HEK293T (cell line): ENCODE data around the gene NDNF.

Experiments used
- CTCF ChIA-PET: fragments of 350-600 bp; formaldehyde crosslinking; extraction: SDS; loops from one replicate; lab custom pipeline; 2021; ENCODE audit warnings: antibody characterized with exemption, inconsistent platforms; lab: Yijun Ruan, JAX
- POLR2A ChIA-PET: fragments of 350-600 bp; formaldehyde crosslinking; extraction: SDS; loops from one replicate; lab custom pipeline; 2020; ENCODE audit warnings: antibody characterized with exemption, inconsistent platforms; lab: Yijun Ruan, JAX
- DNase-seq: peaks from one replicate; pipeline ENCODE4 v3.0.0; 2012; ENCODE audit warnings: mixed read lengths; ENCODE audit errors: extremely low spot score
- ARNT ChIP-seq: fragments of 450-650 bp; IDR thresholded peaks from 2 replicates; pipeline ENCODE4 v1.6.1; 2017; ENCODE audit warnings: mild to moderate bottlenecking
- BHLHE40 ChIP-seq: fragments of 450-650 bp; IDR thresholded peaks from 2 replicates; pipeline ENCODE4 v1.6.1; 2016; ENCODE audit warnings: mild to moderate bottlenecking, moderate library complexity, borderline replicate concordance
- CTBP1 ChIP-seq: fragments of 450-650 bp; IDR thresholded peaks from 2 replicates; pipeline ENCODE4 v1.6.1; 2016; ENCODE audit warnings: borderline replicate concordance
- ELF4 ChIP-seq: fragments of 450-650 bp; IDR thresholded peaks from 2 replicates; pipeline ENCODE4 v1.6.1; 2017; ENCODE audit warnings: antibody characterized with exemption
- FOXA1 ChIP-seq: fragments of 450-650 bp; IDR thresholded peaks from 2 replicates; pipeline ENCODE4 v1.6.1; 2016; ENCODE audit warnings: mild to moderate bottlenecking
- FOXK2 ChIP-seq: fragments of 450-650 bp; IDR thresholded peaks from 2 replicates; pipeline ENCODE4 v1.6.1; 2016; ENCODE audit warnings: mild to moderate bottlenecking
- FOXM1 ChIP-seq: fragments of 450-650 bp; IDR thresholded peaks from 2 replicates; pipeline ENCODE4 v1.6.1; 2017; ENCODE audit warnings: mild to moderate bottlenecking, borderline replicate concordance
- HDGF ChIP-seq: fragments of 450-650 bp; IDR thresholded peaks from 2 replicates; pipeline ENCODE4 v1.6.1; 2017; ENCODE audit warnings: antibody characterized with exemption, borderline replicate concordance
- L3MBTL2 ChIP-seq: fragments of 450-650 bp; conservative IDR thresholded peaks from 2 replicates; pipeline ENCODE4 v1.6.1; 2016; ENCODE audit warnings: mild to moderate bottlenecking
- LEF1 ChIP-seq: fragments of 450-650 bp; IDR thresholded peaks from 2 replicates; pipeline ENCODE4 v1.6.1; 2017; ENCODE audit warnings: mild to moderate bottlenecking, borderline replicate concordance
- NFRKB ChIP-seq: fragments of 450-650 bp; IDR thresholded peaks from 2 replicates; pipeline ENCODE4 v1.6.1; 2016; ENCODE audit warnings: mild to moderate bottlenecking, moderate library complexity
- PKNOX1 ChIP-seq: fragments of 450-650 bp; IDR thresholded peaks from 2 replicates; pipeline ENCODE4 v1.6.1; 2016
- SP1 ChIP-seq: fragments of 450-650 bp; IDR thresholded peaks from 2 replicates; pipeline ENCODE4 v1.6.1; 2017
- SUZ12 ChIP-seq: fragments of 450-650 bp; IDR thresholded peaks from 2 replicates; pipeline ENCODE4 v1.6.1; 2016; ENCODE audit warnings: mild to moderate bottlenecking
- TARDBP ChIP-seq: fragments of 450-650 bp; IDR thresholded peaks from 2 replicates; pipeline ENCODE4 v1.6.1; 2016
- ZNF384 ChIP-seq: fragments of 450-650 bp; IDR thresholded peaks from 2 replicates; pipeline ENCODE4 v1.6.1; 2016

Gene NDNF

DNA sequence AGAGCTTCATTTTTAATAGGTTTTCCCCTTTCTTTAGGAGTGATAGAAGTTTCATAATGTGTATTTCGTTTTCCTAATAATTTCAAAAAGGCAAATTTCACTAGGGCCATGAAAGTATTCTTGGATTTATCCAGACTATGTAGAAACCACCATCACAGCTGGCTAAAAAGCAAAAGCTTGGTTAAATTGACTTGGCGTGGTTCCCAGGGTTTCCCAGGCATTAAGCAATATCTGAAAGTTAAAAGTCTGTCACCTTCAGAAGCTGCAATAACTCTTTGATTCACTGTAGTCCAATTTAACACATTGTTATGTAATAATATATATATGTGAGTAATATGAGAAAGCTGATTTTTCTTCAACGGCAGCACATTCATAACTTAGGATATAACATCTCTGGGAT lies 38.3 kb downstream of the NDNF start:
- DNase-seq = no peak
- TF ChIP-seq NFRKB (no peak), BHLHE40 (no peak), PKNOX1 (no peak), FOXK2 (no peak)
- ChIA-PET CTCF (no interaction called here), POLR2A (no interaction called here)

GRCh38 chr4:121030711-121031110 lies 41.6 kb downstream of the NDNF start:
- ChIA-PET POLR2A (no interaction called here), CTCF (no interaction called here)
- TF ChIP-seq SUZ12 (no peak), HDGF (no peak), LEF1 (no peak), CTBP1 (no peak), ZNF384 (no peak), TARDBP (no peak), FOXK2 (no peak), PKNOX1 (no peak), L3MBTL2 (no peak), FOXA1 (no peak), ELF4 (no peak)
- no peak for DNase-seq

DNA sequence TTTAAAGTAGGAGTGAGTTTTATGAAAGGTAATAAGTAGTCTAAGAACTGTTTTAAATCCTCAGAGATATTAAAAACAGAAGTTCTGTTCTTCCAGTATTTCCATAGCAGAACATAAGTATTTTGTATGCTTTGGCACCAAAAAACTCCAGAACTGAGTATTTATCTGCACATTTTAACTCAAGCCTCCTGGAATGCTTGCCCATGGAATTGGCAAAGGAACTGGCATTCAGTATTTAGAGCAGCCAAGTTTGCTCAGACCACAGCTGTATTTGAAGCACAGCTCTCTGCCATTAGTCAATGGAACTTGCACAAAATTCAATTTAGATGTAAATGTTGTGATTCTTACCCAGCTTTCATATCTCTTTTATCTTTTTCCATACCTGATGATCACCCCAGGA lies 42.2 kb downstream of the NDNF start:
- DNase-seq = no peak
- POLR2A ChIA-PET = no interaction called here
- TF ChIP-seq LEF1 = no peak
- TF ChIP-seq BHLHE40 = no peak
- no peak for TF ChIP-seq L3MBTL2
- TF ChIP-seq TARDBP = no peak
- TF ChIP-seq ELF4 = no peak
- CTCF ChIA-PET = no interaction called here

DNA sequence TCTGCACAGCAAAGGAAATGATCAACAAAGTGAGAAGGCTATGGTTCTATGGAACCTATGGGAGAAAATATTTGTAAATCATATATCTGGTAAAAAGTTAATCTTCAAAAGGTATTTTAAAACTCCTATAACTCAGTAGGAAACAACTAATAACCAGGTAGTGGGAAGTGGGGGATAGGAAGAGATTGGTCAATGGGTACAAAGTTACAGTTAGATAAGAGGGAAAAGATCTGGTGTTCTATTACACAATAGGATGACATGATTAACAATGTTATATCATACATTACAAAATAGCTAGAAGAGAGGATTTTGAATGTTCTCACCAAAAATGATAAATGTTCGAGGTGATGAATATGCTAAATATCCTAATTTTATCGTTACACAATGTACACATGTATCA lies 46.3 kb downstream of the NDNF start:
- no peak for DNase-seq
- POLR2A ChIA-PET = no interaction called here
- no peak for TF ChIP-seq ARNT
- no peak for TF ChIP-seq ELF4
- no peak for TF ChIP-seq NFRKB
- TF ChIP-seq FOXK2 = no peak
- no peak for TF ChIP-seq SUZ12
- TF ChIP-seq LEF1 = no peak
- TF ChIP-seq TARDBP = no peak
- no peak for TF ChIP-seq FOXM1
- TF ChIP-seq SP1 = no peak
- no peak for TF ChIP-seq ZNF384
- no peak for TF ChIP-seq HDGF
- no peak for TF ChIP-seq L3MBTL2
- CTCF ChIA-PET = no interaction called here

DNA sequence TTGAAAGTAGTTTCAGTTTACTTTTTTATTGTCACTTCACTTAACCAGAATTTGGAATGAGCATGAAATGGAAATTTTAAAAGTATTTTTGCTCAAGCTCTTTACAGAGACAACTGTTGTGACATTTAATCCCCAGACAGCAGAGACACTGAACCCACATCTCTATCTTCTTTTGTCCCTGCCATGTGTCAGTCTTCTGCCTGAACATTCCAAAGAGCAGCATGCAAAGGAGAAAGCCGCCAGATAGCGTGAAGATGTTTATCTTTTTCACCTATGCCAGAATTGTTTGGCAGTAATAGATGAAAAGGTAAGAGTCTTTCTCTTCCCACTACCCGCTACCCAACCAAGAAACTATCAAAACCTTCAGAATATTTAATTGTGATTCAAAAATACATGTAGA lies 46.8 kb downstream of the NDNF start:
- no peak for TF ChIP-seq CTBP1
- no peak for TF ChIP-seq NFRKB
- no peak for TF ChIP-seq ELF4
- TF ChIP-seq FOXM1 = no peak
- no peak for TF ChIP-seq LEF1
- no peak for TF ChIP-seq BHLHE40
- TF ChIP-seq ARNT = no peak
- TF ChIP-seq SUZ12 = no peak
- TF ChIP-seq L3MBTL2 = no peak
- no peak for TF ChIP-seq HDGF
- POLR2A ChIA-PET = no interaction called here

DNA sequence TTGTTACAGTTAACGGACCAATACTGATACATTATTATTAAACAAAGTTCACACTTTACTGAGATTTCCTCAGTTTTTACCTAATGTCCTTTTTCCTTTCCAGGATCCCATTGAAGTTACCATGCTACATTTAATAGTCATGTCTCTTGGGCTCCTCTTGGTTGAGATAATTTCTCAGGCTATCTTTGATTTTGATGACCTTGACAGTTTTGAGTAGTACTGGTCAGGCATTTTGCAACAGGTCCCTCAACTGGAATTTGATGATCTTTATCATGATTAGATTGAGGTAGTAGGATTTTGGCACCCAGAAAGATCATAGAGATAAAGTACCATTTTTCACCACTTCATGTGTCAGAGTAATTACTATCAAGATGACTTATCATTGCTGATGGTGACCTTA lies 53.8 kb downstream of the NDNF start:
- ChIA-PET CTCF (no interaction called here), POLR2A (no interaction called here)
- no peak for DNase-seq
- no peak for TF ChIP-seq ELF4
- no peak for TF ChIP-seq HDGF
- no peak for TF ChIP-seq ZNF384
- TF ChIP-seq SUZ12 = no peak
- no peak for TF ChIP-seq NFRKB
- TF ChIP-seq FOXM1 = no peak
- TF ChIP-seq FOXA1 = no peak
- no peak for TF ChIP-seq L3MBTL2
- TF ChIP-seq FOXK2 = no peak
- TF ChIP-seq CTBP1 = no peak
- TF ChIP-seq LEF1 = no peak
- TF ChIP-seq PKNOX1 = no peak
- no peak for TF ChIP-seq BHLHE40
- no peak for TF ChIP-seq TARDBP
- no peak for TF ChIP-seq ARNT
- TF ChIP-seq SP1 = no peak

More for the DNA sequence above, 46.8 kb downstream of the NDNF start:
- no peak for DNase-seq
- CTCF ChIA-PET = no interaction called here

- ChIA-PET POLR2A (no interaction called here), CTCF (no interaction called here)
- DNase-seq = no peak
- TF ChIP-seq PKNOX1 = no peak
- no peak for TF ChIP-seq L3MBTL2
- no peak for TF ChIP-seq FOXK2
Measured at GRCh38 chr4:121016611-121017010, 55.7 kb downstream of the NDNF start.
